ENCODE measurements around the gene FGFBP1. TPM values are rescaled to one million over a fixed set of nuclear protein-coding genes. Genes with fewer than 3 reads are reported as not detected.

The FGFBP1 gene
- total RNA-seq, 1 experiment from 2014 or later: 133 TPM

DNA sequence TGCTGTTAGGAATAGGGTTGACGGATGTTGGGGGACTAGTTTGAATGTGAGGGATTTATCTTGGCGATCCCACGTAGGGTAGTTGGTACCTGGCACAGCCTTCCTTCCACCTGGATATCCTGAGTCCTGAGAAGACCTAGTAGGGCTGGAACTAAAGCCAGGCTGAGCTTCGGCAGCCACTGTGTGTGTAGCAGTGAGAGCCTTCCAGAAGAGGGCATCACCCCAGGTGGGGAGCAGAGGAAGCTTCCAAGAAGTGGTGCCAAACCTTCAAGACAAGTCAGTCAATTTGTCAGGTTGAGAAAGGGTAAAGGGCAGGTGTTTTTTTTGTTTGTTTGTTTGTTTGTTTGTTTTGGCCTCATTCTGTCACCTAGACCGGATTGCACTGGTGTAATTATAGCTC, 25.6 kb upstream of the FGFBP1 start:
- POLR2A ChIA-PET (ENCODE audit: unreplicated experiment): no interaction called here
- no peak overlapping the region for H3K27ac ChIP-seq (ENCODE audit: low read length)

DNA sequence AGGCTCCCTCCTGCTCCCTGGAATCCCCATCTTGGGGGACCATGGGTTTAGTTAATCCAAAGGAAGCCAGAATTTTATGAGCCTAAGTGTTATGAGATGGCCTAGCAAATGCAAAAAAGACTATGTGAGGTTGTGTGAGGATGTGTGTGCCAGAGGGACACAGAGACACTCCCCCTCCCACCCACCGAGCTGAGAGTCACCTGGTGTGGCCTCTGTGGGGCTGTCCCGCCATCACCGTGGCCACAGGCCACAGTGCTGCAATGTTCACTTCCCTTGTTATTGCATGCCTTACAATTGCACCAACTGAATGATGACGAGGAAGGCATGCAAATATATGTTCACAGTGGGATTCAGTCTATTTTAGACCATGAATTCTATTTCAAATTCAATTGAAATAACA, 25.0 kb upstream of the FGFBP1 start:
- DNase-seq: no peak
- Histone ChIP-seq H3K4me3 (ENCODE audit: low read length) (no peak overlapping the region), H3K27ac (ENCODE audit: low read length) (no peak overlapping the region), H3K9me2 (replicated peaks; ENCODE audit: low read length) (no peaks in the 10 kb centered on the region), H3K4me1 (ENCODE audit: insufficient read depth, low read length) (no peaks in the 10 kb centered on the region), H3K9ac (ENCODE audit: low read length) (no peak overlapping the region), H3K79me2 (ENCODE audit: low read length) (no peaks in the 10 kb centered on the region), H2AFZ (ENCODE audit: low read length) (0 out of 2 replicates have a peak overlapping the region, but pooled peaks have one; percentile 42), H3F3A (ENCODE audit: low read length, unreplicated experiment) (no peaks in the 10 kb centered on the region), H3K36me3 (ENCODE audit: low read depth, low read length) (no peaks in the 10 kb centered on the region; the same call in 1 of the 2 replicates), H4K20me1 (ENCODE audit: low read length) (no peaks in the 10 kb centered on the region), H3K27me3 (ENCODE audit: low read length) (no peaks in the 10 kb centered on the region), H3K4me2 (ENCODE audit: low read length) (no peak overlapping the region), H3K9me3 (ENCODE audit: low read length) (no peaks in the 10 kb centered on the region)
- ATAC-seq: no peak
- no TSS peak for BruUV-seq (replicated peaks)
- intact Hi-C loops (cut with micrococcal nuclease): loop anchor here (1.0 to 5.0 kb wide), 2 partner anchors 38 to 304 kb away; no protein-coding TSS in a partner anchor
- CTCF ChIA-PET: no interaction called here
- TF ChIP-seq EZH2phosphoT487 (IDR thresholded peaks at IDR 0.05; ENCODE audit: borderline replicate concordance, low read length): no peak
- TF ChIP-seq EZH2 (IDR thresholded peaks at IDR 0.05; ENCODE audit: low read length, unreplicated experiment): no peak
- TF ChIP-seq, protein P1, sequence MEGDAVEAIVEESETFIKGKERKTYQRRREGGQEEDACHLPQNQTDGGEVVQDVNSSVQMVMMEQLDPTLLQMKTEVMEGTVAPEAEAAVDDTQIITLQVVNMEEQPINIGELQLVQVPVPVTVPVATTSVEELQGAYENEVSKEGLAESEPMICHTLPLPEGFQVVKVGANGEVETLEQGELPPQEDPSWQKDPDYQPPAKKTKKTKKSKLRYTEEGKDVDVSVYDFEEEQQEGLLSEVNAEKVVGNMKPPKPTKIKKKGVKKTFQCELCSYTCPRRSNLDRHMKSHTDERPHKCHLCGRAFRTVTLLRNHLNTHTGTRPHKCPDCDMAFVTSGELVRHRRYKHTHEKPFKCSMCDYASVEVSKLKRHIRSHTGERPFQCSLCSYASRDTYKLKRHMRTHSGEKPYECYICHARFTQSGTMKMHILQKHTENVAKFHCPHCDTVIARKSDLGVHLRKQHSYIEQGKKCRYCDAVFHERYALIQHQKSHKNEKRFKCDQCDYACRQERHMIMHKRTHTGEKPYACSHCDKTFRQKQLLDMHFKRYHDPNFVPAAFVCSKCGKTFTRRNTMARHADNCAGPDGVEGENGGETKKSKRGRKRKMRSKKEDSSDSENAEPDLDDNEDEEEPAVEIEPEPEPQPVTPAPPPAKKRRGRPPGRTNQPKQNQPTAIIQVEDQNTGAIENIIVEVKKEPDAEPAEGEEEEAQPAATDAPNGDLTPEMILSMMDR (conservative IDR thresholded peaks at IDR 0.05; ENCODE audit: low read depth, low read length): no peak
- POLR2A ChIA-PET (ENCODE audit: unreplicated experiment): interaction anchor here (0.6 kb wide), 1 partner anchor 34 kb away, joined by 3 read pairs; no protein-coding TSS in a partner anchor

More for the DNA sequence above, 25.6 kb upstream of the FGFBP1 start:
- Histone ChIP-seq H3K27me3 (ENCODE audit: low read length) (no peaks in the 10 kb centered on the region), H3K9me3 (ENCODE audit: low read length) (no peaks in the 10 kb centered on the region), H3F3A (ENCODE audit: low read length, unreplicated experiment) (no peaks in the 10 kb centered on the region), H3K4me3 (ENCODE audit: low read length) (no peak overlapping the region), H3K4me1 (ENCODE audit: insufficient read depth, low read length) (no peaks in the 10 kb centered on the region), H2AFZ (ENCODE audit: low read length) (no peak overlapping the region), H3K79me2 (ENCODE audit: low read length) (no peaks in the 10 kb centered on the region), H3K9ac (ENCODE audit: low read length) (no peak overlapping the region), H3K4me2 (ENCODE audit: low read length) (no peak overlapping the region), H3K36me3 (ENCODE audit: low read depth, low read length) (no peaks in the 10 kb centered on the region; the same call in 1 of the 2 replicates), H3K9me2 (replicated peaks; ENCODE audit: low read length) (no peaks in the 10 kb centered on the region), H4K20me1 (ENCODE audit: low read length) (no peaks in the 10 kb centered on the region)
- intact Hi-C loops (cut with micrococcal nuclease): loop anchor here (5.0 kb wide), 1 partner anchor 303 kb away; no protein-coding TSS in a partner anchor
- TF ChIP-seq EZH2phosphoT487 (IDR thresholded peaks at IDR 0.05; ENCODE audit: borderline replicate concordance, low read length): no peak
- TF ChIP-seq, protein P1 (conservative IDR thresholded peaks at IDR 0.05; ENCODE audit: low read depth, low read length): peak; percentile 29
- BruUV-seq (replicated peaks): no TSS peak
- peak; percentile 25 for DNase-seq
- ATAC-seq: no peak
- CTCF ChIA-PET: no interaction called here

DNA sequence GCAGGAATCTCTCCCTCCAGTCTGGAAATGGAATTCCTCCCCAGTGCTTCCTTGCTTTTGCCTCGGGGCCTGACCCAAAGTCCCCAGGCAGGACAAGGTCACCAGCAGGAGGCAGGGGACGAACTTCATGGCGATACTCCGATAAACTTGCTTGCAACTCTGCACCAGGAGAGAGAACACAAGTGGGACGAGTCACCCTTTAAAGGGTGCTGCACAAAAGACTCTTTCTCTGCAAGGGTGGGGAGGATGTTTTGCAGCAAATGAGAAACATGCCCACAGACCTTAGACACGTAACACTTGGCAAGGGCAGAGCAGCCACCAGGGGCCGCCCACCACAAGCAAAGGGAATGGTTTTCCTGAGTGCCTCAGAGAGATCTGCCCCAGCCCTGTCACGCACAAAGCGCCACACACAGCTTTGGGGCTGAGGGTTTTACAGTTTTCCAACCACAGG, 24.5 kb upstream of the FGFBP1 start, which contains the start of gene FGFBP2:
FGFBP2 (minus strand) TSS at position 175 of the 451 bp plus-strand sequence; CDS start at position 129, 46 bp downstream.
- no TSS peak for BruUV-seq (replicated peaks)
- ATAC-seq (peak; percentile 87), DNase-seq (peak; percentile 56)
- intact Hi-C loops (cut with micrococcal nuclease): loop anchor here (1.0 to 5.0 kb wide), 2 partner anchors 38 to 304 kb away; no protein-coding TSS in a partner anchor
- no peaks in the 10 kb centered on the region for H4K20me1 ChIP-seq (ENCODE audit: low read length)
- no peaks in the 10 kb centered on the region; the same call in 1 of the 2 replicates for H3K36me3 ChIP-seq (ENCODE audit: low read depth, low read length)
- no peak within 1 kb of the TSS for H3K4me3 ChIP-seq (ENCODE audit: low read length)
- 0 out of 2 replicates have a peak within 1 kb of the TSS, but pooled peaks have one; percentile 42 for H2AFZ ChIP-seq (ENCODE audit: low read length)
- no peaks in the 10 kb centered on the region for H3F3A ChIP-seq (ENCODE audit: low read length, unreplicated experiment)
- H3K4me1 ChIP-seq (ENCODE audit: insufficient read depth, low read length): no peaks in the 10 kb centered on the region
- no peaks in the 10 kb centered on the region for H3K79me2 ChIP-seq (ENCODE audit: low read length)
- H3K27me3 ChIP-seq (ENCODE audit: low read length): no peaks in the 10 kb centered on the region
- ChIA-PET CTCF (no interaction called here), POLR2A (ENCODE audit: unreplicated experiment) (interaction anchor here (0.6 kb wide), 1 partner anchor 35 kb away, joined by 3 read pairs; no protein-coding TSS in a partner anchor)
- H3K9me3 ChIP-seq (ENCODE audit: low read length): no peaks in the 10 kb centered on the region
- H3K9me2 ChIP-seq (replicated peaks; ENCODE audit: low read length): no peaks in the 10 kb centered on the region
- H3K4me2 ChIP-seq (ENCODE audit: low read length): no peak within 1 kb of the TSS
- H3K9ac ChIP-seq (ENCODE audit: low read length): no peak within 1 kb of the TSS
- TF ChIP-seq EZH2 (IDR thresholded peaks at IDR 0.05; ENCODE audit: low read length, unreplicated experiment): no peak
- TF ChIP-seq, protein P1 (conservative IDR thresholded peaks at IDR 0.05; ENCODE audit: low read depth, low read length): peak; percentile 66
- no peak for TF ChIP-seq EZH2phosphoT487 (IDR thresholded peaks at IDR 0.05; ENCODE audit: borderline replicate concordance, low read length)
- H3K27ac ChIP-seq (ENCODE audit: low read length): no peak within 1 kb of the TSS
